RWPE1 (cell line): ENCODE measurements around the gene RPS27A.

ENCODE experiments used
- CTCF ChIA-PET: fragments of 350-600 bp; sonication (Branson Sonifier 250); formaldehyde crosslinking; extraction: SDS; loops from one replicate; lab custom pipeline; 2021; lab: Yijun Ruan, JAX
- POLR2A ChIA-PET: fragments of 400-600 bp; formaldehyde crosslinking; extraction: SDS; loops from one replicate; lab custom pipeline; 2020; ENCODE audit warnings: antibody characterized with exemption; ENCODE audit not compliant: low non-redundant PET; lab: Yijun Ruan, JAX
- DNase-seq: peaks from one replicate; pipeline ENCODE4 v3.0.0; 2012; ENCODE audit warnings: low spot score
- H3K27ac ChIP-seq: fragments of 450-650 bp; 2 replicates; pipeline ENCODE4 v1.5.1; 2017
- CTCF ChIP-seq: fragments of 450-650 bp; conservative IDR thresholded peaks from 2 replicates; pipeline ENCODE4 v1.5.1; 2017; ENCODE audit warnings: low read depth, mild to moderate bottlenecking

The RPS27A gene

DNA sequence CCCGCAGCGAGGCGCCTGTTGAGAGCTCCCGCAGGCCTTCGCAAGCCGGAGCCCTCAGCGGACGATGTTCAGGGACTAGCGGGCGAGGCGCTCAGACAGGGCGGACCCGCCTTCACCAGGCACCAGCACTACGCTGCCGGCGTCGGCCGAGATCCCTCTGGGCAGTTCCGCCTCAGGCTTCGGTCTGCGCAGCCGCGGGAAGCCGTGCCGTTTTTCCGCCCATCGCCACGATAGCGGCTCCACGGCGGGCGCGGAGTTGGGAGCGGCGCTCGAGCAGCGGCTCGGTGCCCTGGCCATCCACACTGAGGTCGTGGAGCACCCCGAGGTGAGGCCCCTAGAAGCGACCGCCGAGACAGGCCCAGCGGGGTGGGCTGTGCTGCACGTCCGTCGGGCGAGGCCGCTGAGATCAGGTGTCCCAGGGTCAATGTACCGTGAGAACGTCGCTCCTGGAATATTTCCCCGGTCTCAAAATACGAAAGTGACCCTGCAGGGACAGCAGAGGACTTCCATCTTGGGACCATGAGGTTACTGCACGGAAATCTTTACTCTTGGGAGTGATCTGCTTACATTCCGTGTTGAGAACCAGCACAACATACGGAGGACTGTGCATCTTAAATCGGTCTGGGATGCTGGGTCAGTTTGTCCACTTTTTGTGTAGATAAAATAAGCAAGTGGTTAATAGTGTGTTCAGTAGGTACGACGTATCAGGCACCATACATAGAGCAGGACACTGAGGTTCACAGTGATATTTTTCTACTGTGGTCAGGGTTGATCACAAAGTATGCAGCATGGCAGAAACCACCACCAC is 49.8 kb downstream of the RPS27A start:
- peak overlapping the region; percentile 87 for H3K27ac ChIP-seq
- CTCF ChIA-PET = interaction anchor here (0.6 to 0.7 kb wide), 3 partner anchors 205 to 605 kb away, joined by 3 to 4 read pairs (median 3); no protein-coding TSS in a partner anchor
- no peak for TF ChIP-seq CTCF
- peak; percentile 57 for DNase-seq
- POLR2A ChIA-PET = no interaction called here

DNA sequence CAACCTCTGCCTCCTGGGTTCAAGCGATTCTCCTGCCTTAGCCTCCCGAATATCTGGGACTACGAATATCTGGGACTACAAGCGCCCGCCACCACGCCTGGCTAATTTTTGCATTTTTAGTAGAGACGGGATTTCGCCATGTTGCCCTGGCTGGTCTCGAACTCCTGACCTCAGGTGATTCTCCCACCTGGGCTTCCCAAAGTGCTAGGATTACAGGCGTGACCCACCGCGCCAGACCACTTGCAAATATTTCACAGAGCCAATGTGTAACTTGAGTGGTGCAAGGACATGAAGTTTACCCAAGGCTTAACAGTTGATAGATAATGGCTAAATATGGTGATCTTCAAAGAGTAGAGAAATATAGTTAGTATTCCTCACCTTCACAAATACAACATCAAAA is 50.6 kb downstream of the RPS27A start:
- DNase-seq = no peak
- ChIA-PET POLR2A (no interaction called here), CTCF (interaction anchor here (0.6 kb wide), 1 partner anchor 147 kb away, joined by 3 read pairs; no protein-coding TSS in a partner anchor)
- peak overlapping the region; percentile 87; the same call in 1 of the 2 replicates for H3K27ac ChIP-seq
- no peak for TF ChIP-seq CTCF
